ENCODE measurements around the gene NDUFB3. TPM values are rescaled to one million over a fixed set of nuclear protein-coding genes. Genes with fewer than 3 reads are reported as not detected.

Gene NDUFB3
- total and polyA plus RNA-seq, 10 of the 15 experiments (the other 5 are each of a cell fraction or from before 2014, with no cell fraction given), result 115 to 1,059 (median 187) TPM

DNA sequence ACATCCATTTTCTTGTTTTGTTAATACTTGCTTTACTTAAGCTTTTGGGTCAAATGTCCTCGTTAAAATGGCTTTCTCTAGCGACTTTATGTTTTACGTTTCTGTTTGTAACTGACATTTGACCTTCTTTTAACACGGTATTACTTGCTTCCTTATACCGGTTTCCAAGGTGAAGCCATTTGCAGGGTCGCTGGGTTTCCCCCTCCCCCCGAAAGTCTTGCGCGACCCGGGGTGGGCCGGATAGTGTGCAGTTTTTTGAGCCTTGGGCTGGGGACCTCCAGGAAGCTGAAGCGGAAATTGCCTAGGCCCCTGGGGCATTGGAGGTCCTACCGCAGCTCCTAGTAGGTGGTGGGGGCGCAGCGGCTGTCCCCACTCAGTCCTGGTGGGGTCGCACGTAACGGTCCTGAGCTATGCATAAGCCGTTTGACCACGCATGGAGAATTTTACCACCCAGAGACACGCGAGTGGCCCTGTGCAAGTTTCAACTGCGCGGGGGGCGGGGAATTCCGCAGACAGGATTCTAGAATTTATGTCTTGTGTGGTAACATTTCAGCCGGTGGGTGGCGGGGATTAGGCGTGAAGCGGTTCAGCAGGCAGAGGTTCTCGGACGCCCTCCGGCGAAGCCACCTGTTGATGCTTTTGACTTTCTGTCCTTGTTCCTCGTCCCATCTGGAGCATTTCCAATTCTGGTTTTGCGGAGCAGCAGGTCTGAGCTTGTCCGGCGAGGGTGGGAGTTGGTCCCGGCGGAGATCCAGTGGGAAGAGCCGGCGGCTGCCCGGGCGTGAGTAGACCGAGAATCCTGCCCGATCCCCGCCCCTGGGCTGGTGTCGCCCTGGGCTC, 46.5 kb downstream of the NDUFB3 start (continued):
- peak; percentile 83 for TF ChIP-seq CREM (IDR thresholded peaks at IDR 0.05; ENCODE audit: low read depth)
- TF ChIP-seq TARDBP (IDR thresholded peaks at IDR 0.05; ENCODE audit: borderline replicate concordance), result peak; percentile 84
- TF ChIP-seq FOXK2 (IDR thresholded peaks at IDR 0.05), result no peak
- no peak for TF ChIP-seq NFYA (IDR thresholded peaks at IDR 0.05; ENCODE audit: borderline replicate concordance, low read depth, low read length)
- TF ChIP-seq RUNX3 (IDR thresholded peaks at IDR 0.05; ENCODE audit: low read length), result no peak
- TF ChIP-seq, protein P1, sequence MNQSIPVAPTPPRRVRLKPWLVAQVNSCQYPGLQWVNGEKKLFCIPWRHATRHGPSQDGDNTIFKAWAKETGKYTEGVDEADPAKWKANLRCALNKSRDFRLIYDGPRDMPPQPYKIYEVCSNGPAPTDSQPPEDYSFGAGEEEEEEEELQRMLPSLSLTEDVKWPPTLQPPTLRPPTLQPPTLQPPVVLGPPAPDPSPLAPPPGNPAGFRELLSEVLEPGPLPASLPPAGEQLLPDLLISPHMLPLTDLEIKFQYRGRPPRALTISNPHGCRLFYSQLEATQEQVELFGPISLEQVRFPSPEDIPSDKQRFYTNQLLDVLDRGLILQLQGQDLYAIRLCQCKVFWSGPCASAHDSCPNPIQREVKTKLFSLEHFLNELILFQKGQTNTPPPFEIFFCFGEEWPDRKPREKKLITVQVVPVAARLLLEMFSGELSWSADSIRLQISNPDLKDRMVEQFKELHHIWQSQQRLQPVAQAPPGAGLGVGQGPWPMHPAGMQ (IDR thresholded peaks at IDR 0.05; ENCODE audit: borderline replicate concordance), result no peak
- 0 out of 2 replicates have a peak, but pooled peaks have one; percentile 48 for TF ChIP-seq JUND (IDR thresholded peaks at IDR 0.05; ENCODE audit: low read depth, low read length)

DNA sequence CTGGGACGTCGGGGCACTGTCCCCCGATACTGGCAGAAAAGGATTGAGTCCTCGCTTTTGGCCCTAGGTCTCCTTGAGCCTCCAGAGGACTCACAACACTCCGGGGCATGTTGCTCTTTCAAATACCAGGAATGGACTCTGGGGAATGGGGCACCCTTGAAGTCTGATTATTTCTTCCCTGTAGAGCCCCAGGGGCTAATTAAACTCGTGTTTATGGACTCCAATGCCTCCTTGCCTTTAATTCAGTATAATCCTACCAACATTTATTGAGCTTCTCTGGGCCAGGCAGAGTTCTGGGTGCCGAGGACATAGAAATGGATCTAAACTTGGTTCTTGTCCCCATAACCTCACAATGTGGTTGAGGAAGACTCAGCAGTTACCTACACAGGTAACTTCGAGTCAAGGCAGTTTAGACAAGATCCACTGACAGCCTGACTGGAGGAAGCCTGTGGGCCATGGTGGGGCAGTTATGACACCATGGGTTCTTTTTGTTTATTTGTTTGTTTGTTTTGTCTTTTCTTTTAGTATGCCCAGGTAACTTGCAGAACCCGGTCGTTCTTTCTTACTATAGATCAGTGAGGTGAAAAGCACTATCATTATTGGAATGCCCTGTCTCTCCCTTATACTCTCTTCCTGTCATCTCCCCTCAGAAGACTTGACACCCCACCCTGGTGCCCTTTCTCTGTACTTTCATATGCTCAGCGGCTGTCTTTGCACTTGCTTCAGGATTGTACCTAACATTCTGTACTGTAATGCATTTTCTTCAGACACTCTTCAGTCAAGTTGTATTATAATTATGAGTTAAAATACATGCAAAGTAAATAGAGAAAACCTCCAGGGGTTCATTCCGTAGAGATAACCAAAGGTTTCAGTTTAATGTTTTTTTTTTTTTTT, 47.4 kb downstream of the NDUFB3 start:
- in situ Hi-C loops (cut with MboI), result no loop called here
- CTCF ChIA-PET, result interaction anchor here (1.1 to 5.0 kb wide), 12 partner anchors 8 to 113 kb away, joined by 4 to 53 read pairs (median 16); partner anchors contain the start of gene CASP10
- peak; percentile 7 for ATAC-seq
- TF ChIP-seq POLR2AphosphoS2 (IDR thresholded peaks at IDR 0.05; ENCODE audit: low read depth, low read length) (peak; percentile 73; the same call in 1 of the 2 replicates), ASH2L (IDR thresholded peaks at IDR 0.05; ENCODE audit: borderline replicate concordance, low read depth) (no peak), TCF7 (IDR thresholded peaks at IDR 0.05; ENCODE audit: borderline replicate concordance) (no peak)
- TF ChIP-seq, protein P2, sequence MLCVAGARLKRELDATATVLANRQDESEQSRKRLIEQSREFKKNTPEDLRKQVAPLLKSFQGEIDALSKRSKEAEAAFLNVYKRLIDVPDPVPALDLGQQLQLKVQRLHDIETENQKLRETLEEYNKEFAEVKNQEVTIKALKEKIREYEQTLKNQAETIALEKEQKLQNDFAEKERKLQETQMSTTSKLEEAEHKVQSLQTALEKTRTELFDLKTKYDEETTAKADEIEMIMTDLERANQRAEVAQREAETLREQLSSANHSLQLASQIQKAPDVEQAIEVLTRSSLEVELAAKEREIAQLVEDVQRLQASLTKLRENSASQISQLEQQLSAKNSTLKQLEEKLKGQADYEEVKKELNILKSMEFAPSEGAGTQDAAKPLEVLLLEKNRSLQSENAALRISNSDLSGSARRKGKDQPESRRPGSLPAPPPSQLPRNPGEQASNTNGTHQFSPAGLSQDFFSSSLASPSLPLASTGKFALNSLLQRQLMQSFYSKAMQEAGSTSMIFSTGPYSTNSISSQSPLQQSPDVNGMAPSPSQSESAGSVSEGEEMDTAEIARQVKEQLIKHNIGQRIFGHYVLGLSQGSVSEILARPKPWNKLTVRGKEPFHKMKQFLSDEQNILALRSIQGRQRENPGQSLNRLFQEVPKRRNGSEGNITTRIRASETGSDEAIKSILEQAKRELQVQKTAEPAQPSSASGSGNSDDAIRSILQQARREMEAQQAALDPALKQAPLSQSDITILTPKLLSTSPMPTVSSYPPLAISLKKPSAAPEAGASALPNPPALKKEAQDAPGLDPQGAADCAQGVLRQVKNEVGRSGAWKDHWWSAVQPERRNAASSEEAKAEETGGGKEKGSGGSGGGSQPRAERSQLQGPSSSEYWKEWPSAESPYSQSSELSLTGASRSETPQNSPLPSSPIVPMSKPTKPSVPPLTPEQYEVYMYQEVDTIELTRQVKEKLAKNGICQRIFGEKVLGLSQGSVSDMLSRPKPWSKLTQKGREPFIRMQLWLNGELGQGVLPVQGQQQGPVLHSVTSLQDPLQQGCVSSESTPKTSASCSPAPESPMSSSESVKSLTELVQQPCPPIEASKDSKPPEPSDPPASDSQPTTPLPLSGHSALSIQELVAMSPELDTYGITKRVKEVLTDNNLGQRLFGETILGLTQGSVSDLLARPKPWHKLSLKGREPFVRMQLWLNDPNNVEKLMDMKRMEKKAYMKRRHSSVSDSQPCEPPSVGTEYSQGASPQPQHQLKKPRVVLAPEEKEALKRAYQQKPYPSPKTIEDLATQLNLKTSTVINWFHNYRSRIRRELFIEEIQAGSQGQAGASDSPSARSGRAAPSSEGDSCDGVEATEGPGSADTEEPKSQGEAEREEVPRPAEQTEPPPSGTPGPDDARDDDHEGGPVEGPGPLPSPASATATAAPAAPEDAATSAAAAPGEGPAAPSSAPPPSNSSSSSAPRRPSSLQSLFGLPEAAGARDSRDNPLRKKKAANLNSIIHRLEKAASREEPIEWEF (IDR thresholded peaks at IDR 0.05; ENCODE audit: insufficient replicate concordance, low read depth, low read length), result no peak

More for the DNA sequence above, 47.4 kb downstream of the NDUFB3 start:
- H4K20me1 ChIP-seq (ENCODE audit: control insufficient read depth, insufficient read depth), result no peaks in the 10 kb centered on the region
- peak overlapping the region; percentile 82 for H3K4me3 ChIP-seq
- WGBS (ENCODE audit: insufficient coverage, insufficient replicate concordance, low lambda C conversion rate, missing lambda C conversion rate), result 2% methylated on average over 12 of the region's 12 CpGs
- H3K4me2 ChIP-seq (ENCODE audit: control insufficient read depth, insufficient read depth), result peak overlapping the region; percentile 98
- ChIA-PET POLR2A (interaction anchor here (1.4 to 7.0 kb wide), 7 partner anchors 11 to 156 kb away, joined by 3 to 127 read pairs (median 9); partner anchors contain the start of genes CASP10, HYCC2, NDUFB3 and ORC2), SMC1A (ENCODE audit: uncharacterized antibody, unreplicated experiment) (interaction anchor here (0.7 to 9.4 kb wide), 13 partner anchors 12 to 156 kb away, joined by 3 to 143 read pairs (median 5); partner anchors contain the start of genes NDUFB3 and ORC2), RAD21 (ENCODE audit: unreplicated experiment) (interaction anchor here (1.3 to 7.7 kb wide), 11 partner anchors 32 to 229 kb away, joined by 4 to 71 read pairs (median 6); partner anchors contain the start of genes CASP10 and NIF3L1)
- no peaks in the 10 kb centered on the region for H3K27me3 ChIP-seq (replicated peaks in 1 of 2; ENCODE audit: control insufficient read depth in 2 of 2, insufficient read depth in 2 of 2, low read length in 1 of 2)
- no TSS peak for BruUV-seq (replicated peaks)
- peak overlapping the region; percentile 99 for H3K9ac ChIP-seq (ENCODE audit: control insufficient read depth, insufficient read depth, low read length)
- no peaks in the 10 kb centered on the region for H3K9me3 ChIP-seq (replicated peaks; ENCODE audit: control insufficient read depth, insufficient read depth, low read length)
- peaks cover 93% of the 10 kb centered on the region for H3K79me2 ChIP-seq (ENCODE audit: control insufficient read depth, insufficient read depth, low read length)
- intact Hi-C loops (cut with micrococcal nuclease; ENCODE audit: unreplicated experiment), result loop anchor here (1.0 to 5.0 kb wide), 6 partner anchors 10 to 306 kb away; partner anchors contain the start of gene ORC2
- H2AFZ ChIP-seq (ENCODE audit: control insufficient read depth, low read depth, low read length), result 0 out of 2 replicates have a peak overlapping the region, but pooled peaks have one; percentile 13
- H3K4me1 ChIP-seq (ENCODE audit: control insufficient read depth, insufficient read depth, low read length), result peaks cover 16% of the 10 kb centered on the region
- FAIRE-seq (no peak), DNase-seq (ENCODE audit: low read depth, low spot score) (no peak)
- H3K27ac ChIP-seq (ENCODE audit: control insufficient read depth, insufficient read depth), result peak overlapping the region; percentile 99
- H3K36me3 ChIP-seq (ENCODE audit: control insufficient read depth in 2 of 2, insufficient read depth in 2 of 2, low read length in 1 of 2), result peaks cover 0 to 2% of the 10 kb centered on the region in 2 experiments; a peak in 1 of 4 replicates
